Stimulated activated CD8-positive, alpha-beta memory T cell treated with anti-CD3 and anti-CD28 coated beads, Interleukin-12 subunit alpha, Interleukin-12 subunit beta, amount 100 ng/mL, for 24 hours (primary cell): ENCODE results near the gene DEDD2.

Experiments used
- DNase-seq: peaks from one replicate; pipeline ENCODE4 v3.0.0-alpha.2; 2020; ENCODE audit errors: extremely low read depth

The DEDD2 gene

GRCh38 chr19:42198676-42199439 is 18.6 kb downstream of the DEDD2 start:
- no peak for DNase-seq

DNA sequence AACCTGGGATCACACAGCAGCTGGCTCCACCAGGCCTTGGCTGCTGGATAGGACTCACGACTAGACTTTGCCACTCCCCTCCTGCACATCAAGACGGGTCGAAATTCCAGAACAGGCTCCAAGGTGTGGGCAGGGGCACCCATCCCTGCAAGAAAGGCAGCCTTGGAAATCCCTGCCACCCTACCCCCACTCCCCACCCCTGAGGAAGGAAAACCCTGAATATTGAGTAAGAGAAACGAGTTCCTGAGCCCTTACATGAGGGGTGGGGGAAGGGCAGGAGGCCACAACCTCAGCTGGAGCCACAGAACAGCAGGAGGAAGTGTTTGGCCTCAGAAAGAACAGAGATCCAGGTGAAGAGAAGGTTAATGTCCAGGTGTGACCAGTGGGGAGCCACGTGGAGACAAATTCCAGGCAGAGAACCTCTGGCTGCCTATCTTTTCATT is 20.1 kb downstream of the DEDD2 start:
- no peak for DNase-seq

- DNase-seq, result no peak
These were observed 21.2 kb downstream of the DEDD2 start for GRCh38 chr19:42196011-42197001.

GRCh38 chr19:42193706-42194105 is 23.8 kb downstream of the DEDD2 start:
- DNase-seq, result no peak

- DNase-seq, result no peak
These were observed 24.2 kb downstream of the DEDD2 start for GRCh38 chr19:42193294-42193693.

- no peak for DNase-seq
These were observed 25.6 kb downstream of the DEDD2 start for GRCh38 chr19:42191855-42192254.

DNA sequence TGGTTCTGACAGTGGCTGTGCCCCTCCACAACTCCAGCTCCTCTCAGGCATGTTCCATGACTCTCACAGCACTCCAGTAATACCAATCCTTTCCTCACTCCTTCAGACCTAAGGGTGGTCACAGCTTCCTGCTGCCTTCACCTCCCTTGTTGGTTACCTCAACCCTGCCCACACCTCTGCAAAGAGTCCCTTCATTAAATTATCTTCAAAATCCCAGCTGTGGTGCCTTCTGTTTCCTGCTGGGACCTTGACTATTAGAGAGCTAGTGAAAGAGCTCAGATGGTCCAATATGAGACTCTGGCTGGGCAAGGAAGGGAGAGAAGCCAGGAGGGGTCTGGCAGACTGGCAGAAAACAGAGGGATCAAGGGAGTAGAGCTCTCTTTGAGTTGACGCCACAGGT is 26.1 kb downstream of the DEDD2 start:
- DNase-seq, result no peak

DNA sequence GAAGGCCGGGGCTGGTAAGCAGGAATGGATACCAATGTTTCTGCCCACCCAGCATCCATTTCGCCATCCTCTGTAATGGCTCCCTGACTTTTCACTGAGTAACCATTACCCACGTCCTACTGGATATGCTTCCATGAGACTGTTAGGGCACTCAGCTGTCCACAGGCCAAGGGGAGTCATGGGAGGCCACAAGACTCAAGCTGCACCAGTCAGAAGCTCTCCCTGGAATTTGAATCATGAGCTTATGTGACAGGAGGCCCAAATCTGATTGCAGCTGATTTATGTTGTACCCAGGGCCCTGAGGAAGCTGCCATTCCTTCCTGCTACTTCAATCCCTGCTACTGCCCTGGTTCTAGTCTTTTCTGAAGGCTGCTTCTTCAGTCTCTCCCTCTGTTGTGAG is 28.3 kb downstream of the DEDD2 start:
- DNase-seq, result no peak

GRCh38 chr19:42188665-42189064 is 28.8 kb downstream of the DEDD2 start:
- no peak for DNase-seq

- DNase-seq, result no peak
These were observed 32.2 kb downstream of the DEDD2 start for GRCh38 chr19:42185277-42185676.

GRCh38 chr19:42184401-42184861 is 33.0 kb downstream of the DEDD2 start:
- peak; percentile 48 for DNase-seq

DNA sequence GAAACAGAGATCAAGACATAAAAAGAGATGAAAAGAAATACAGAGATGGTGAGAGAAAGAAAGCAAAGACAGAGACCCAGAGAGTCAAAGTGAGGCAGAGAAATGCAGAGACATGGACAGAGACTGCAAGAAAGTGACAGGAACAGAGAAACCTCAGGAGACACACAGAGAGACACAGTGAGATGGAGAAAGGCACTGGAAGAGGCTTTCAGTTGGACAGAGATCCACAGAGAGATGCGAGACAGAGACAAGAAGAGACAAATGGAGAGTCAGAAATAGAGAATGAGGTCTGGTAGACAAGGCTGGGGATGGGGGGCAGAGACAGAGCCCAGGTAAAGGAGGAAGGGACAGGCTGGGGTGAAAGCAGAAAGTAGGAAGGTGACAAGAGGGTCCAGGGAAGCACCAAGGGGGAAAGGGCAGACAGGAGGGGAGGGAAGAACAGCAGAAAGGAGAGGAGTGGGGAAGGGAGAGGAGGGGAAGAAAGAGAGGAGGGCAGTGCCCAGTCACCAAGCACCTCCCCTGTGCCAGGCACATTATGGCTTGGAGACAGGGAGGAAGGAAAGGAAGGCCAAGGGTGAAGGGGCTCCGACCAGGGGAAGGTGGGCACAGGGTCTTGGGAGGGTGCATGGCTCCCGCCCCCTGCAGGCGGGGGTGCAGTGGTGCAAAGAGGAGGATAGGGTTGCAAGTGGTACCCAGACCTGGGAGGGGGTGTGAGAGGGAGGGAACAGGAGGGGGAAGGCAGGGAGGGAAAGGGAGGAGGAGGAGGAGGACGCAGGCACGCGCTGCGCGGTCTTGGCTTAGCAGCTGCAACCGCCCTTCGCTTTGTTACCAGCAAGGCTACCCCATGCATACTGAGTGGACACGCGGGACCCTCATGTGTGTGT is 38.4 kb downstream of the DEDD2 start:
- DNase-seq, result no peak

DNA sequence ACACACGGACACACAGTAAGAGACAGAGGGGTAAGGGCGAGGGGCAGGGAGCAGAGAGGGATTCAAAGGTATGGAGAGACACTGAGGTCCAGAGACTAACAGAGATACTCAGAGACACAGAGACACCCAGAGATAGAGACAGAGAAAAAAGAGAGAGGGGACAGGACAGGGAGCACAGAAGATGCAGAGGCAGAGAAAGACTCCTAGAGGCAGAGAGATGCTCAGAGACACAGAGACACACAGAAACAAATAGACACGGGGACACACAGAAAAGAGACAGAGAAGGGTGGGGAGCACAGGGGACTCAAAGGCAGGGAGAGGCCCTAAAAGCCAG is 39.8 kb downstream of the DEDD2 start:
- DNase-seq, result no peak

DNA sequence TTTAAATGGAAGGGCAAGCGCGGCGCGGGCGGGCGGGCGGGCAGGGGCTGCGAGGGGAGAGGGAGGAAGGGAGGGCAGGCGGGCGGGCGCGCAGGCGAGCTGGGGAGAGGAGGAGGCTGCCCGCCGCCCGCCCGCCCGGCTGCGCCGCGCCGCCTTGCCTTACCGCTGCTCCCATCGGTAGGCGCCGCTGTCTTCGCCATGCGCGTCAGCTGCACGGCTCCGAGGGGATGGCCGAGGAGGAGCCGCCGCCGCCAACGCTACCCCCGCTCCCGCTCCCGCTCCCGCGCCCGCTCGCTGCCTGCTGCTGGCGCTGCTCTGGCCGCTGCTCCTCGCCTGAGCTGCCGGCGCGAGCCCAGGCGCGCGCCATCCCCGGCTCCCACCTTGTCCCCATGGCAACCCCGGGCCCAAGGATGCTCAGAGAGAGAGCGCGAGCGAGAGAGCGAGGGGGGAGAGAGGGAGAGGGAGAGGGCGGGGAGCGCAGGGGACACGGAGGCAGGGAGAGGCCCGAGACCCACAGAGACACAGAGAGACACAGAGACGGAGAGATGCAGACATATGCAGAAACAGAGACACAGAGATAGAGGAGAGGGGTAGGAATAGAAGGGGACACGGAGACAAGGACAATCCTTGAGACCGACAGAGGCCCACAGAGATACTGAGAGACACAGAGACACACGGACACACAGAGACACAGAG is 40.3 kb downstream of the DEDD2 start:
- peak; percentile 47 for DNase-seq

DNA sequence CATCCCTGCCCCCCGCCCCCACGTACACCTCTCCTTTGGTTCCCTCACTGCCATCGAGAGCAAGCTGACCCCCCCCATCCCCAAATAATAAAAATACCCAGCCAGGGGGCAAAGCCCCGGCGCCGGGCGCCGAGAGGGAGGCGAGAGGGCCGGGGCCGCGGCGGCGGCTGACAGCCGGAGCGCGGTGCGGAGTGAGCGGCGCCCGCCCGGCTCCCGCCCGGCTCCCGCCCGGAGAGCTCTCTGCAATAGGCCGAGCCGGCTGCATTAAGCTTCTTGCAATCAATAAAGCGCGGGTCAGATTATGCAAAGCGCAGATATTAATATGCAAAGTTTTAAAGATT is 40.9 kb downstream of the DEDD2 start:
- no peak for DNase-seq

- DNase-seq, result no peak
These were observed 41.4 kb downstream of the DEDD2 start for GRCh38 chr19:42175952-42176648.

DNA sequence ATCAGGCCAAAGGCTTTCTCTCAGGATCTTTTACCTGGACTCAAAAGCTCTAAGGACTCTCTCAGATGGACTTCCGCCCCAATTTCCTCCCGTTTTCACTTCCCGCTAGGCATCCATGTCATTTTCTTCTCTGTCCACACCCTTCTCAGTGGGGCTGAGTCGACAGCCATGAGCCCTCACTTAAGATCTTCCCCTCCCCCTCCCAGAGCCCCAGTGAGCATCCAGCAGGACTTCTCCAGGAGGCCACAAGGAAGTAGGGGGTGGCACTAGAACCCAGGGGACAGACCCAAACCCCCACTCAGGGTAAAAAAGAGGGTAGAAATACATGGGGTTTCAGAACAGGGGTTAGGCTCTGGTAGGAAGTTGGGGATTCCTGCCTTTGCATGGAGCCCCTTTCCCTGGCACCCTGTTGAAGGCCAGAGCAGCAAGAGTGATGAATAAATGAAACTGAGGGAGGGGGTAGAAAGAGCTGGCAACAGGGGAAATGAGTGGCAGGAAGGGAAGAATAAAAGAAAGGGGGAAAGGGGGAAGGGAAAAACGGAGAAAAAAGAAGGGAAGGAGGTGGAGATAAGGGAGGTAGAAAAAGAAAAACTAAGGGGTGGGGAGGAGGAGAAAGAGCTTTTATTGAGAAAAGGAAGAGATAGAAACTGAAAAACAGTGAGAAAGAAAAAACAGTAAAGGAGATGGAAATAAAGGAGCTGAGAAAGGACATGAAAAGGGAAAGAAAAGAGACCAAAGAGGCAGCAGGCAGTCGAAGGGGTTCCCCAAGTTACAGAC is 42.3 kb downstream of the DEDD2 start:
- DNase-seq, result no peak

DNA sequence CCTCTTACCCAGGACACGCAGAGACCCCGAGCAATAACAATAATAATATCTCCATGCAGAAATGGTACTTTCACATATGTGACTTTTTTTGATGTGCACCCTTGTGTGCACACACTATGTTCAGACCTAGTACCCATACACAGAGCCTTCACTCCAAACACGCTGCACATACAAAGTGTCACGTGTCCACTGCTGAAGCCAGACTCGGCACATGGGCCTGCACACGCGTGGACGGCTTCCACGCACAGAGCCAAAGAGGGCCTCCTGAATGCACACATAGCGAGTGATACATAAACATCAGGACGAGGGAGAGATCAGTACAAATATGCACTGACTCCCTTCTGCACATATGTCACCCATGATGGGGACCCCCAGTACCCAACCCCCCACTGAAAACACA is 43.3 kb downstream of the DEDD2 start:
- no peak for DNase-seq

- no peak for DNase-seq
These were observed 43.8 kb downstream of the DEDD2 start for GRCh38 chr19:42173695-42174094.

GRCh38 chr19:42172261-42172660 is 45.2 kb downstream of the DEDD2 start:
- DNase-seq, result no peak
